Common myeloid progenitor, CD34-positive (primary cell): ENCODE measurements around the gene ADAMTS1.

Experiments
- CTCF ChIA-PET: fragments of 350-600 bp; sonication (Branson Sonifier 250); formaldehyde crosslinking; loops from one replicate; lab custom pipeline; 2021; ENCODE audit warnings: antibody characterized with exemption; lab: Charles Lee
- POLR2A ChIA-PET: fragments of 350-600 bp; sonication (Branson Sonifier 250); formaldehyde crosslinking; loops from one replicate; lab custom pipeline; 2021; ENCODE audit warnings: antibody characterized with exemption; lab: Charles Lee
- DNase-seq, 3 donors: peaks; one replicate each; pipeline versions ENCODE4 v3.0.0 to v3.0.0-alpha.2; 2013
- H3K27ac ChIP-seq, 2 experiments: 1 replicate in 1 of 2; 2 replicates in 1 of 2; pipeline ENCODE4 v1.7.0; 2013; ENCODE audit warnings: inconsistent platforms in 2 of 2, low read length in 2 of 2, mild to moderate bottlenecking in 2 of 2, low read depth in 1 of 2, moderate library complexity in 1 of 2; ENCODE audit not compliant: severe bottlenecking in 2 of 2, insufficient read depth in 1 of 2, poor library complexity in 1 of 2
- H3K27me3 ChIP-seq, 5 experiments: replicated peaks in 2 of 5; 1 replicate in 3 of 5; 2 replicates in 2 of 5; pipeline versions ENCODE4 v1.6.1 to v1.7.0; 2013; ENCODE audit warnings: low read length in 4 of 5, mild to moderate bottlenecking in 2 of 5, moderate library complexity in 2 of 5, inconsistent platforms in 1 of 5; ENCODE audit not compliant: insufficient read depth in 5 of 5, control insufficient read depth in 4 of 5
- H3K36me3 ChIP-seq, 4 experiments: 1 replicate in 2 of 4; 2 replicates in 2 of 4; pipeline versions ENCODE4 v1.6.1 to v1.7.0; 2013; ENCODE audit warnings: low read length in 3 of 4, control low read depth in 1 of 4, mild to moderate bottlenecking in 1 of 4; ENCODE audit not compliant: control insufficient read depth in 4 of 4, insufficient read depth in 4 of 4
- H3K4me1 ChIP-seq, 4 experiments: 1 replicate in 3 of 4; 2 replicates in 1 of 4; pipeline versions ENCODE4 v1.6.1 to v1.7.1; 2013; ENCODE audit warnings: low read length in 3 of 4, mild to moderate bottlenecking in 3 of 4, control low read depth in 1 of 4, inconsistent platforms in 1 of 4, moderate library complexity in 1 of 4; ENCODE audit not compliant: control insufficient read depth in 4 of 4, insufficient read depth in 4 of 4; ENCODE audit errors: control extremely low read depth in 1 of 4
- H3K4me3 ChIP-seq, 7 experiments: 1 replicate in 4 of 7; 2 replicates in 3 of 7; pipeline versions ENCODE4 v1.5.1 to v1.7.0; 2013; ENCODE audit warnings: mild to moderate bottlenecking in 7 of 7, low read length in 6 of 7, moderate library complexity in 6 of 7, inconsistent platforms in 2 of 7, low read depth in 2 of 7, control low read depth in 1 of 7; ENCODE audit not compliant: insufficient read depth in 4 of 7, control insufficient read depth in 1 of 7; ENCODE audit errors: extremely low read depth in 1 of 7
- H3K9me3 ChIP-seq, 5 experiments: 1 replicate in 4 of 5; 2 replicates in 1 of 5; pipeline versions ENCODE4 v1.6.1 to v1.7.1; 2013; ENCODE audit warnings: low read length in 4 of 5, mild to moderate bottlenecking in 2 of 5, inconsistent platforms in 1 of 5, low read depth in 1 of 5, moderate library complexity in 1 of 5; ENCODE audit not compliant: control insufficient read depth in 4 of 5, insufficient read depth in 2 of 5; ENCODE audit errors: control extremely low read depth in 1 of 5
- WGBS: methylation state at CpG from one replicate; pipeline ENCODE4 v1.1.5; 2013; ENCODE audit not compliant: insufficient coverage; 5-methylcytosine and 5-hydroxymethylcytosine counted together

The ADAMTS1 gene

GRCh38 chr21:26833460-26833939 lies 11.7 kb downstream of the ADAMTS1 start:
- H3K4me3 ChIP-seq, result no peak overlapping the region
- POLR2A ChIA-PET, result no interaction called here
- peaks cover 0 to 22% (median 7%) of the 10 kb centered on the region in 4 experiments for H3K4me1 ChIP-seq
- H3K27ac ChIP-seq, result no peak overlapping the region
- no peaks in the 10 kb centered on the region for H3K9me3 ChIP-seq
- H3K36me3 ChIP-seq, result peaks cover 0 to 15% (median 0%) of the 10 kb centered on the region in 4 experiments
- WGBS, result 98% methylated on average over 6 of the region's 6 CpGs
- DNase-seq, result no peak
- H3K27me3 ChIP-seq, result no peaks in the 10 kb centered on the region
- CTCF ChIA-PET, result interaction anchor here (1.2 to 2.2 kb wide), 7 partner anchors 8 to 1912 kb away, joined by 3 to 9 read pairs (median 5); partner anchors contain the start of gene ADAMTS1

GRCh38 chr21:26833011-26833410 lies 12.2 kb downstream of the ADAMTS1 start:
- Histone ChIP-seq H3K4me3 (no peak overlapping the region), H3K27me3 (no peaks in the 10 kb centered on the region), H3K27ac (no peak overlapping the region), H3K9me3 (no peaks in the 10 kb centered on the region), H3K4me1 (peaks cover 0 to 22% (median 7%) of the 10 kb centered on the region in 4 experiments), H3K36me3 (peaks cover 0 to 11% (median 0%) of the 10 kb centered on the region in 4 experiments)
- DNase-seq, result no peak
- CTCF ChIA-PET, result interaction anchor here (1.2 to 2.2 kb wide), 7 partner anchors 8 to 1912 kb away, joined by 3 to 9 read pairs (median 5); partner anchors contain the start of gene ADAMTS1
- 97% methylated on average over 4 of the region's 4 CpGs for WGBS
- POLR2A ChIA-PET, result no interaction called here

- Histone ChIP-seq H3K27ac (no peak overlapping the region), H3K9me3 (no peaks in the 10 kb centered on the region), H3K36me3 (peaks cover 0 to 6% (median 0%) of the 10 kb centered on the region in 4 experiments), H3K27me3 (no peaks in the 10 kb centered on the region), H3K4me3 (peak overlapping the region in 2 of 7 experiments; percentile 7 to 23), H3K4me1 (peaks cover 0 to 22% (median 7%) of the 10 kb centered on the region in 4 experiments)
- CTCF ChIA-PET, result interaction anchor here (1.5 to 2.2 kb wide), 2 partner anchors 7 to 17 kb away, joined by 4 to 5 read pairs; no protein-coding TSS in a partner anchor
- peak in 2 of 3 donors; percentile 37 to 62 for DNase-seq
- 52% methylated on average over 8 of the region's 11 CpGs for WGBS
- POLR2A ChIA-PET, result interaction anchor here (0.6 kb wide), 1 partner anchor 222 kb away, joined by 3 read pairs; no protein-coding TSS in a partner anchor
Measured at GRCh38 chr21:26832546-26832945, 12.7 kb downstream of the ADAMTS1 start.

GRCh38 chr21:26826801-26827200 lies 18.4 kb downstream of the ADAMTS1 start:
- H3K36me3 ChIP-seq, result no peaks in the 10 kb centered on the region
- H3K9me3 ChIP-seq, result peaks cover 0 to 4% (median 0%) of the 10 kb centered on the region in 5 experiments
- no peak for DNase-seq
- H3K4me3 ChIP-seq, result no peak overlapping the region
- WGBS, result 100% methylated on average over 1 of the region's 4 CpGs
- ChIA-PET POLR2A (no interaction called here), CTCF (interaction anchor here (1.9 to 2.1 kb wide), 2 partner anchors 11 to 14 kb away, joined by 5 to 6 read pairs; no protein-coding TSS in a partner anchor)
- no peak overlapping the region for H3K27ac ChIP-seq
- H3K27me3 ChIP-seq, result no peaks in the 10 kb centered on the region
- peaks cover 0 to 1% (median 0%) of the 10 kb centered on the region in 4 experiments for H3K4me1 ChIP-seq

DNA sequence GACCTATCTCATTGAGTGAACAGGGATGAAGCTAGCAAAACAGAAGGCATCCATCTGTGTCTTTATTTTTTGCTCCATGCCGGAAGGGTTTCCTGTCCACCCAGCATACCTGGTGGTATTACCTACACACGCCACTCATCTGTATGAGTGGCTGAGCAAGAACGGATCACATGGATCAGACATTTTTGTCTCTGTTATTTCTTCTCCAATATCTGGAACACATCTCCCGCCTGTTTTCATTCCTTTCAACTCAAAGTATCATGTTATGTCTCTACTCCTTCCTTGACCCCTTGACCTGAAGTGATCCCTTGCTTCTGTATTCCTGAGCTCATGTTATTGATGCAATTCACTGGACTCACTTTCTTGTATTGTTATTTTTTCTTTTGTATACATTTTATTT lies 24.7 kb downstream of the ADAMTS1 start:
- Histone ChIP-seq H3K9me3 (peaks cover 0 to 2% (median 0%) of the 10 kb centered on the region in 5 experiments), H3K36me3 (no peaks in the 10 kb centered on the region), H3K4me1 (no peaks in the 10 kb centered on the region), H3K4me3 (no peak overlapping the region), H3K27ac (no peak overlapping the region), H3K27me3 (no peaks in the 10 kb centered on the region)
- 67% methylated on average over 3 of the region's 4 CpGs for WGBS
- POLR2A ChIA-PET, result no interaction called here
- no peak for DNase-seq
- CTCF ChIA-PET, result interaction anchor here (0.8 kb wide), 1 partner anchor 13 kb away, joined by 3 read pairs; no protein-coding TSS in a partner anchor

DNA sequence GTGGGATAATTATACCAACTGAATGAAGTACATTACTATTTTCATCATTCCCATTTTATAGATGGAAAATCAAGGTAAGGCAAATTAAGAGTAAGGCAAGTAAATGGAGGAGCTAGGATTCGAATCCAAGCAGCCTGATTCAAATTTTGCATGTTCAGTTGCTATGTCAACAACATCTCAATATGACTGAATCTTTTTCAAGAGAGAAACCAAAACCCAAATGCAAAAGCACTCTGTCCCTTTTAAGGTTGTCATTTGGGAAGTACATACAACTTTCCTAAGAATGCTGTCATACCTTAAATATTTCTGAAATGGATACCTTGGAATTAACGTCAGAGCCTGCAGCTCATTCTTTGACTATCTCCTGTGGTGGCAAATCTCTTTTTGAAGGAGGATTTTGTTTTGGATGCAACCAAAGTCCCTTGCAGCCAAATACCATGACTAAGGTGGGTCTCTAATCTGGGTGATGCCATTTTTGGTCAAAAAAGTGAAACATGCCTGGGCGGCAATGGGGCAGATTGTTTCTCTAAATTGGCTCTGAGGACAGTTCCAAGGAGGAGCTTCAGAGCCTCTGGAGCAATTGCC lies 25.4 kb downstream of the ADAMTS1 start:
- ChIA-PET POLR2A (no interaction called here), CTCF (interaction anchor here (0.8 to 1.3 kb wide), 2 partner anchors 12 to 14 kb away, joined by 3 read pairs; no protein-coding TSS in a partner anchor)
- Histone ChIP-seq H3K9me3 (no peaks in the 10 kb centered on the region), H3K27me3 (no peaks in the 10 kb centered on the region), H3K4me3 (no peak overlapping the region), H3K36me3 (no peaks in the 10 kb centered on the region), H3K4me1 (no peaks in the 10 kb centered on the region), H3K27ac (no peak overlapping the region)
- 100% methylated on average over 2 of the region's 3 CpGs for WGBS
- no peak for DNase-seq

DNA sequence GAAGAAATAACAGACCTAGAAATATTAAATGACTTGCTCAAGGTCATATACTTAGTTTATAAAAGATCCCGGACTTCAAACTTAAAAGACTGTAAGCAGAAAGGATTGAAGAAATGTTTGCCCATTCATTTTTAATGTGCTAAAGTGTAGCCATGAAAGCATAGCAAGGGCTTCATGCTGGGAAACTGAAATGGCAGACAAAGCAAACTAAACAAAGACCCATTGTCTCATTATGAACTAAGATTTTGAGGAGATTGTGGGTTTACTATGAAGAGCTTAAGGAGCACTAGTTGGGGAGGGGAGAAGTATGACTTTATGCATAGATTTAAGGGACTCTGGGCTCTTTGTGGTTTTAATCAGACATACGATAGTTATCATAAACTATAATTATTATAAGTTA lies 26.3 kb downstream of the ADAMTS1 start:
- POLR2A ChIA-PET, result no interaction called here
- Histone ChIP-seq H3K27ac (no peak overlapping the region), H3K27me3 (no peaks in the 10 kb centered on the region), H3K36me3 (no peaks in the 10 kb centered on the region), H3K4me3 (no peak overlapping the region), H3K4me1 (no peaks in the 10 kb centered on the region), H3K9me3 (no peaks in the 10 kb centered on the region)
- DNase-seq, result no peak
- 100% methylated on average over 1 of the region's 2 CpGs for WGBS
- CTCF ChIA-PET, result interaction anchor here (1.3 kb wide), 1 partner anchor 15 kb away, joined by 3 read pairs; no protein-coding TSS in a partner anchor
